LNCaP clone FGC (cell line): Measurements from ENCODE around the gene CARD19.

Source experiments
- DNase-seq: peaks from one replicate; pipeline ENCODE4 v3.0.0-alpha.2; 2011; ENCODE audit warnings: low read depth
- H3K4me3 ChIP-seq: 2 replicates; pipeline ENCODE4 v1.5.1; 2011; ENCODE audit warnings: mild to moderate bottlenecking, low read depth, low read length, control low read depth
- TF ChIP-seq, protein P1 (sequence below): IDR thresholded peaks from 2 replicates; pipeline ENCODE4 v1.5.1; 2012; ENCODE audit warnings: mild to moderate bottlenecking; ENCODE audit not compliant: control insufficient read depth, insufficient read depth; ENCODE audit errors: extremely low read depth

CARD19 gene

DNA sequence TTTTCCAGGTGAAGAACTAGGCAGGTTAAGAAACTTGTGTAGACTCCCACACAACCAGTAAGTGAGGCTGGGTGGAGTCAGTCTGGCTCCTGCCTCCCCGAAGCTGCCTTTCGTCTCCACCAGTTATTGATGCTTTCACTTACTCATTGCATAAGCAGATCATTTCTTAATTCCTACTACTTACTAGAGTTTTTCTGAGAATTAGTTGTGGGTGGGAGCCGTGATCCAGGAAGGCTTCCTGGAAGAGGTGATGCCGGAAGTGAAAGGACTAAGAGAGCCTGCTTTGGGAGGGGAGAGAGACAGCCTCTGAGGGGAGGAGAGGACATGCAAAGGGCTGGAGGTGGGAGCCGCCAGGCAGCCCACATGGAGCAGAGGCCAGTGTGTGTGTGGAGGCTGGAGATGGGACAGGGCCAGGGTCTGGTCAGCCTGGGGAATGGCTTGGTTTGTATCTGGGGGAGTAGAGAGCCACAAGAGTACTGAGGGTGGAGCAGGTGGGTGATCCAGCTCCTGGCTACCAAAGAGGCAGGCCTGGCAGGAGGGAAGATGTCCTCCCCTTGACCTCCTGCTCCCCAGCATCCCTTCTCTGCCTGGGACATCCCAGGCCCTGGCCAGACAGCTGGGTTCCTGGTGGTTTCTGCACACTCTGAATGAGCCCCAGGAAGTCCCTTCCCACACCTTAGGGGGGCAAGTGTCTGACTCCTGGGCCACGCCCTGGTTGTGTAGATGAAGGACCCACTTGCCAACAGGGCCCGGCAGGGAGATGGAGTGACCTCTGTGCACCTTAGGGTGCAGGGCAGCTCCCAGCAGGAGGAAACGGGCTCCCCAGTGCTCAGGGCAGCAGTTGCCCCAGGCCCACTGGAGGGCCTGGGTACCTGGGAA lies 12.2 kb upstream of the CARD19 start:
- DNase-seq: no peak
- TF ChIP-seq, protein P1, sequence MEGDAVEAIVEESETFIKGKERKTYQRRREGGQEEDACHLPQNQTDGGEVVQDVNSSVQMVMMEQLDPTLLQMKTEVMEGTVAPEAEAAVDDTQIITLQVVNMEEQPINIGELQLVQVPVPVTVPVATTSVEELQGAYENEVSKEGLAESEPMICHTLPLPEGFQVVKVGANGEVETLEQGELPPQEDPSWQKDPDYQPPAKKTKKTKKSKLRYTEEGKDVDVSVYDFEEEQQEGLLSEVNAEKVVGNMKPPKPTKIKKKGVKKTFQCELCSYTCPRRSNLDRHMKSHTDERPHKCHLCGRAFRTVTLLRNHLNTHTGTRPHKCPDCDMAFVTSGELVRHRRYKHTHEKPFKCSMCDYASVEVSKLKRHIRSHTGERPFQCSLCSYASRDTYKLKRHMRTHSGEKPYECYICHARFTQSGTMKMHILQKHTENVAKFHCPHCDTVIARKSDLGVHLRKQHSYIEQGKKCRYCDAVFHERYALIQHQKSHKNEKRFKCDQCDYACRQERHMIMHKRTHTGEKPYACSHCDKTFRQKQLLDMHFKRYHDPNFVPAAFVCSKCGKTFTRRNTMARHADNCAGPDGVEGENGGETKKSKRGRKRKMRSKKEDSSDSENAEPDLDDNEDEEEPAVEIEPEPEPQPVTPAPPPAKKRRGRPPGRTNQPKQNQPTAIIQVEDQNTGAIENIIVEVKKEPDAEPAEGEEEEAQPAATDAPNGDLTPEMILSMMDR: no peak
- no peak overlapping the region for H3K4me3 ChIP-seq

DNA sequence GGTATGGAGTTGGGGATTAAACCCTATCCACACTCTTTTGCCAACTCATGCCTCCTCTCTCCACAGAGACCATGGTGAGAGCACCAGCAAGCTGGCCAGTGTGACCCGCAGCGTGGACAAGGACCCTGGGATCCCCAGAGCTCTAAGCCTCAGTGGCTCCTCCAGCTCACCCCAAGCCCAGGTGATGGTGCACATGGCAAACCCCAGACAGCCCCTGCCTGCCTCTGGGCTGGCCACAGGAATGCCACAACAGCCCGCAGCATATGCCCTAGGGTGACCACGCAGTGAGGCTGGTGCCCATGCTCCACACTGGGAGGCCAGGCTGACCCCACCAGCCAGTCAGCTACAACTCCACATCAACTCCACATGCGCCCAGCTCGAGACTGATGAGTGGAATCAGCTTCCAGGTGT lies 11.5 kb upstream of the CARD19 start:
- no peak for DNase-seq
- H3K4me3 ChIP-seq: no peak overlapping the region
- TF ChIP-seq, protein P1: no peak

DNA sequence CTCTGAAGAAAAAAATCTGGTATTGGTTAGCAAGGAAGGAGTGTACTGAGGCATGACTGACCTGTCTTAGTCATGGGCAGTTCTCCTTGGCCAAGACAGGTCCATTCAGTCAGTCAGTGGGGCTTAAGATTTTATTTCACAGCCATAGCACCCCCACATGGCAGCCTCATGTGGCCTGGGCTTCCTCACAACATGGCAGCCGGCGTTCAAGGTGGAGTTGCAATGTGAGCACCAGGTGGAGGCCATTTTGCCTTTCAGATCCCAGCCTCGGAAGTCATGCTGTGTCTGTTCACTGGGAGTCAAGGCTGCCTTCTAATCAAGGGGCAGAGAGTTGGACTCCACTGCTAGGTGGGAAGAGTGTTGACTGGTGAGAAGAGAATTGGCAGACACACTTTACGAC lies 10.3 kb upstream of the CARD19 start:
- no peak overlapping the region for H3K4me3 ChIP-seq
- TF ChIP-seq, protein P1: no peak
- no peak for DNase-seq

DNA sequence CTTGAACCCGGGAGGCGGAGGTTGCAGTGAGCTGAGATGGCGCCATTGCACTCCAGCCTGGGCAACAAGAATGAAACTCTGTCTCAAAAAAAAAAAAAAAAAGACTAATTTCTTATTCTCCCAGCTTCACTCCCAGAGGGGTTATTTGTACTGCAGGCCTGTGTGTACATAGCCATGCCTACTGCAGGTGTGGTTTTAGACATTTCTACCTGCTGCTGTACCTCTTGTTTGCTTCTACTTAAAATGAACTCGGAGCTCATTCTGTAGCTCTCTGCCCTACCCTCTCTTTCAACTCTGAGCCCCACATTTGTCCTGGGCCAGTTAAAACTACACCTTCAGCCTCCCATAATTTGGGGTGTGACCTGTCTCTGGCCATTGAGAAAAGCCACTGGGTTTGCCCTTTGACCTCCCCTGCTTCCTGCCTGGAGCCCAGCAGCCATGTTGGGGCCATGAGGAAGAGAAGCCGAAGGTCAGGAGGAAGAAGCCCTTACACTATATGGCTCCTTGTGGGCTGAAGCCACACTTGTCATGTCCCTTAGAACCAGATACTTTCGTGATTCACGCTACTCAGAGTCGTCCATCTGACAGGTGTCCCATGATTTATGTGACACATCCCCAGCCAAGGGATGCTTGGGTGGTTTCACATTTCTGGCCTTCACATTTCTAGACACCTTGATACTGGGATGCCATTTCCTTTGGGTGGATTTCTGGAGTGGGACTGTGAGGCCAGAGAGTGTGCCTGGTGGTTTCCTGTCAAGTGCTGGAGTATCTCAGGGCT lies 9.4 kb upstream of the CARD19 start:
- TF ChIP-seq, protein P1: no peak
- no peak overlapping the region for H3K4me3 ChIP-seq
- no peak for DNase-seq

DNA sequence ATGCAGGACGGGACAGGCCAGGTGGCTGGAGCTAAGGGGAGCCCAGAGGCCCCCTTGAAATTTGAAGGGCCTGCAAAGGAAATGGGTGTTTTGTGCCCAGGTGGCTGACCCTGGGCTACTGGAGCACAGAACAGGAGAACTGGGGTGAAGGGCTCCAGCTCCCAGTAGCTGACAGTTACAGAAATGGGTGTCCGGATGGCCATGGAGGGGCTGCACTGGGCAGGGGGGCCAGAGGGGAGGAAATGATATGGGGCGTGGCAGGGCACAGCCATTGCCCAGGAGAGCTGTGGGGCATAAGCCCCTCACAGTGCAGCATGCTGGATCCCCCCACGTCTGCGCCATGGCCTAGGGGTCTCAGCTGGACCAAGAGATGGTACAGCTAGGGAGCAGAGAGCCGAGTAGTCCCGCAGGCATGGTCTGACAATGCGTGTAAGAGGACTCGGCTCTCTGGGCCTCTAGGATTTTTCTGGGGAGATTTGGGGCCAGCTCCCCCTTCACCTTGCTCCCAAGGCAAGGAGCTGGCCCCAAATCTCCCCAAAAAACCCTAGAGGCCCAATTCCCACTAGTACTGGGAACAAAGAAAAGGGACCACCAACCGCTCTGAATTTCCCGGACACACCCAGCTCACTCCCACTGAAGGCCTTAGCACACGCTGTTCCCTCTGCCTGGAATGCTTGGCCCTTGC lies 7.9 kb upstream of the CARD19 start:
- TF ChIP-seq, protein P1: no peak
- DNase-seq: no peak
- H3K4me3 ChIP-seq: no peak overlapping the region

DNA sequence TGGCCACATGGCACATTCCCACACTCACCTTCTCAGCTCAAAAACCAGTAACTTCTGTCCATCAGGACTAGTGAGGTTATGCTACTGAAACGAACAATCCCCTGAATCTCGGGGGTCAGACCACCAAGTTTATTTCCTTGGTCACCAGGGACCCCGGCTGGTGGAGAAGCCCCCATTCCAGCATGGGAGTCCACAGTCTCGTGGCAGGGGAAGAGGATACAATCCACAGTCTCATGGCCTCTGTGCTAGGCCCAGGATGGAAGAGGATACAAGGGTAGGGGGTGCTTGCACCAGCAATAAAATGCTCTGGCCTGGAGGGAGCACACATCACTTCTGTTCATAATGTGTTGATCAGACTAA lies 7.4 kb upstream of the CARD19 start:
- H3K4me3 ChIP-seq: no peak overlapping the region
- DNase-seq: no peak
- TF ChIP-seq, protein P1: no peak
